Measurements from ENCODE around the gene POFUT2.

Gene POFUT2

GRCh38 chr21:45237401-45237800 lies 50.3 kb downstream of the POFUT2 start:
- H3F3A ChIP-seq (ENCODE audit: insufficient read depth, low read length) = no peaks in the 10 kb centered on the region
- peaks cover 8% of the 10 kb centered on the region for H3K4me1 ChIP-seq (ENCODE audit: insufficient read depth, low read length, severe bottlenecking)
- H2AFZ ChIP-seq (ENCODE audit: low read length) = no peak overlapping the region
- H4K20me1 ChIP-seq (ENCODE audit: insufficient read depth, low read length) = no peaks in the 10 kb centered on the region
- no peak overlapping the region for H3K27ac ChIP-seq (ENCODE audit: low read depth, low read length, poor library complexity, severe bottlenecking)
- no peaks in the 10 kb centered on the region for H3K36me3 ChIP-seq (ENCODE audit: insufficient read depth, low read length)
- H3K9ac ChIP-seq (ENCODE audit: low read length) = no peak overlapping the region
- H3K27me3 ChIP-seq (ENCODE audit: insufficient read depth, low read length) = no peaks in the 10 kb centered on the region
- H3K79me2 ChIP-seq (ENCODE audit: insufficient read depth, low read length) = no peaks in the 10 kb centered on the region
- TF ChIP-seq EZH2 (IDR thresholded peaks at IDR 0.05; ENCODE audit: borderline replicate concordance, low read length) (no peak), CTCF (IDR thresholded peaks at IDR 0.05; ENCODE audit: low read length) (no peak)
- no peak overlapping the region for H3K4me2 ChIP-seq (ENCODE audit: low read length)
- no peaks in the 10 kb centered on the region for H3K9me2 ChIP-seq (ENCODE audit: low read depth, low read length)
- peaks cover 3% of the 10 kb centered on the region; the same call in 1 of the 2 replicates for H3K9me3 ChIP-seq (ENCODE audit: low read length)
- H3K4me3 ChIP-seq (ENCODE audit: low read depth, low read length, poor library complexity, severe bottlenecking) = no peak overlapping the region

DNA sequence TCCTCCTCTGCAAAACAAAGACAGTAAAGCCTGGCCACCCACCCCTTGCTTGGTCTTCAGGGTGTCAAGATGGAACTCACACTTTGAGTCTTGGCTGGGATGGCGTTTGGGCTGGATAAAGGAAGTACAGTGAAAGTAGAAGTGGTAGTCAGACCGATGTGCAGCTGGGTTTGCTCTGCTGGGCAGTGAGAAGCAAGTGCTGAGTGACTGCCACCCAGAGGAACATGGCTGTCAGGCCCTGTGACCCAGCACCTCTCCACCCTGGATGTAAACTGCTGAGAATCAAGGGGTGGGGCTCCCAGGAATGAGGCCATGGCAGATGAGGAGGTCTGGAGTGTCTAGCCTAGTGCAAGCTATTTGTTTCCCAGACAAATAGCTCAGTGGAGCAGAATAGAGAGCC lies 51.2 kb downstream of the POFUT2 start:
- Histone ChIP-seq H3K36me3 (ENCODE audit: insufficient read depth, low read length) (no peaks in the 10 kb centered on the region), H2AFZ (ENCODE audit: low read length) (no peak overlapping the region), H3K4me1 (ENCODE audit: insufficient read depth, low read length, severe bottlenecking) (peaks cover 8% of the 10 kb centered on the region)

GRCh38 chr21:45235488-45235887 lies 52.2 kb downstream of the POFUT2 start:
- Histone ChIP-seq H4K20me1 (ENCODE audit: insufficient read depth, low read length) (no peaks in the 10 kb centered on the region), H3K9me2 (ENCODE audit: low read depth, low read length) (no peaks in the 10 kb centered on the region), H3K4me1 (ENCODE audit: insufficient read depth, low read length, severe bottlenecking) (peaks cover 8% of the 10 kb centered on the region), H3K4me2 (ENCODE audit: low read length) (no peak overlapping the region), H3F3A (ENCODE audit: insufficient read depth, low read length) (no peaks in the 10 kb centered on the region), H3K36me3 (ENCODE audit: insufficient read depth, low read length) (no peaks in the 10 kb centered on the region), H3K9me3 (ENCODE audit: low read length) (peaks cover 3% of the 10 kb centered on the region; the same call in 1 of the 2 replicates), H3K4me3 (ENCODE audit: low read depth, low read length, poor library complexity, severe bottlenecking) (no peak overlapping the region), H3K27me3 (ENCODE audit: insufficient read depth, low read length) (no peaks in the 10 kb centered on the region), H2AFZ (ENCODE audit: low read length) (no peak overlapping the region), H3K9ac (ENCODE audit: low read length) (no peak overlapping the region), H3K27ac (ENCODE audit: low read depth, low read length, poor library complexity, severe bottlenecking) (no peak overlapping the region), H3K79me2 (ENCODE audit: insufficient read depth, low read length) (no peaks in the 10 kb centered on the region)
- TF ChIP-seq CTCF (IDR thresholded peaks at IDR 0.05; ENCODE audit: low read length) (no peak), EZH2 (IDR thresholded peaks at IDR 0.05; ENCODE audit: borderline replicate concordance, low read length) (no peak)

More for the DNA sequence above, 51.2 kb downstream of the POFUT2 start:
- no peaks in the 10 kb centered on the region for H3K9me2 ChIP-seq (ENCODE audit: low read depth, low read length)
- no peak overlapping the region for H3K27ac ChIP-seq (ENCODE audit: low read depth, low read length, poor library complexity, severe bottlenecking)
- H3K79me2 ChIP-seq (ENCODE audit: insufficient read depth, low read length) = no peaks in the 10 kb centered on the region
- no peak overlapping the region for H3K4me3 ChIP-seq (ENCODE audit: low read depth, low read length, poor library complexity, severe bottlenecking)
- no peaks in the 10 kb centered on the region for H3K27me3 ChIP-seq (ENCODE audit: insufficient read depth, low read length)
- H3F3A ChIP-seq (ENCODE audit: insufficient read depth, low read length) = no peaks in the 10 kb centered on the region
- H4K20me1 ChIP-seq (ENCODE audit: insufficient read depth, low read length) = no peaks in the 10 kb centered on the region
- H3K9me3 ChIP-seq (ENCODE audit: low read length) = peaks cover 3% of the 10 kb centered on the region; the same call in 1 of the 2 replicates
- no peak overlapping the region for H3K4me2 ChIP-seq (ENCODE audit: low read length)
- TF ChIP-seq EZH2 (IDR thresholded peaks at IDR 0.05; ENCODE audit: borderline replicate concordance, low read length) (no peak), CTCF (IDR thresholded peaks at IDR 0.05; ENCODE audit: low read length) (no peak)
- no peak overlapping the region for H3K9ac ChIP-seq (ENCODE audit: low read length)

Measured in OCI-LY1 (cell line).